Tibial nerve (tissue), 3 donors: ENCODE measurements around the gene PNPLA5.

ENCODE experiments used
- POLR2A ChIP-seq, 2 donors: fragments of 450-650 bp; IDR thresholded peaks; one replicate each; pipeline ENCODE4 v1.6.1; 2017; ENCODE audit warnings: antibody characterized with exemption in 2 of 2, mild to moderate bottlenecking in 2 of 2, moderate library complexity in 2 of 2
- TF ChIP-seq, protein P1 (sequence below), 5 experiments: fragments of 200-600 bp in 3 of 5; fragments of 450-650 bp in 2 of 5; sonication (generic) in 3 of 5; IDR thresholded peaks; one replicate each; pipeline ENCODE4 v1.5.1; 2016 to 2019; ENCODE audit warnings: antibody characterized with exemption in 5 of 5, mild to moderate bottlenecking in 3 of 5, moderate library complexity in 2 of 5

DNA sequence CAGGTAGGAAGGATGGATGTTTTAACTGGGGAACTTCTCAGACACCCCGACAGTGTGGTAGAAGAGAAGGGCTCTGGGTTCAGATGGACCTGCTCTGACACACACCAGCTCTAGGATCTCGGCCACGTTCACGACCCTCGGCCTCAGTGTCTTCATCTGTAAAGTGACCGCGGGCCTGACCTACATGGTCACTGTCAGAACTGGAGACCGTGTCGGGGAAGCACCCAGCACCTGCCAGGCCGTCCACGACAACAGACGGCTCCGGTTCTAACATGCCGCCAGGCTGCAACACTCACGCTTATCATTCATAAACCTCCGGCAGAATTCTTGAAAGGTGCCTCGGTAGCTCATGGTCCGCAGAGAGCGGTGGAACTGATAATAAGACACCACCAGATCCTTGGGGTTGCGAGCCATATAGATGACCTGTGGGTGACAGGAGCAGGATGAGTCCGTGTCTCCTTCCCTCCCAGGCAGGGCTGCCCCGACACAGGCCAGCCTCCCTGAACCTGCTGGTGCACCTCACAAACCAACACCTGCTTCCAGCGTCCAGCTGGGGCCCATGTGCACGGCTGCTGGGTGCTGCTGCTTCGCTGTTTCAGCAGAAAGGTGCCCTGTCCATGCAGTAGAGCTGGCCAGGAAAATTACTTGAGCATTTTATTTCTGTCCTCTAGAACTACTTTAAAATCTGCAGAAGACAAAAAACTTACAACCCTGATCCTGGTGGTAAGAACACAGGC, 53.1 kb downstream of the PNPLA5 start:
- no peak for TF ChIP-seq POLR2A (IDR thresholded peaks at IDR 0.05)
- TF ChIP-seq, protein P1, sequence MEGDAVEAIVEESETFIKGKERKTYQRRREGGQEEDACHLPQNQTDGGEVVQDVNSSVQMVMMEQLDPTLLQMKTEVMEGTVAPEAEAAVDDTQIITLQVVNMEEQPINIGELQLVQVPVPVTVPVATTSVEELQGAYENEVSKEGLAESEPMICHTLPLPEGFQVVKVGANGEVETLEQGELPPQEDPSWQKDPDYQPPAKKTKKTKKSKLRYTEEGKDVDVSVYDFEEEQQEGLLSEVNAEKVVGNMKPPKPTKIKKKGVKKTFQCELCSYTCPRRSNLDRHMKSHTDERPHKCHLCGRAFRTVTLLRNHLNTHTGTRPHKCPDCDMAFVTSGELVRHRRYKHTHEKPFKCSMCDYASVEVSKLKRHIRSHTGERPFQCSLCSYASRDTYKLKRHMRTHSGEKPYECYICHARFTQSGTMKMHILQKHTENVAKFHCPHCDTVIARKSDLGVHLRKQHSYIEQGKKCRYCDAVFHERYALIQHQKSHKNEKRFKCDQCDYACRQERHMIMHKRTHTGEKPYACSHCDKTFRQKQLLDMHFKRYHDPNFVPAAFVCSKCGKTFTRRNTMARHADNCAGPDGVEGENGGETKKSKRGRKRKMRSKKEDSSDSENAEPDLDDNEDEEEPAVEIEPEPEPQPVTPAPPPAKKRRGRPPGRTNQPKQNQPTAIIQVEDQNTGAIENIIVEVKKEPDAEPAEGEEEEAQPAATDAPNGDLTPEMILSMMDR (IDR thresholded peaks at IDR 0.05): no peak
